GM19193 (cell line): Measurements from ENCODE around the gene LMAN1L.

Experiments used
- POLR2A ChIP-seq: IDR thresholded peaks from 4 replicates; pipeline ENCODE4 v1.6.1; 2011; ENCODE audit not compliant: insufficient read depth, insufficient read length; ENCODE audit errors: extremely low read depth

LMAN1L gene

DNA sequence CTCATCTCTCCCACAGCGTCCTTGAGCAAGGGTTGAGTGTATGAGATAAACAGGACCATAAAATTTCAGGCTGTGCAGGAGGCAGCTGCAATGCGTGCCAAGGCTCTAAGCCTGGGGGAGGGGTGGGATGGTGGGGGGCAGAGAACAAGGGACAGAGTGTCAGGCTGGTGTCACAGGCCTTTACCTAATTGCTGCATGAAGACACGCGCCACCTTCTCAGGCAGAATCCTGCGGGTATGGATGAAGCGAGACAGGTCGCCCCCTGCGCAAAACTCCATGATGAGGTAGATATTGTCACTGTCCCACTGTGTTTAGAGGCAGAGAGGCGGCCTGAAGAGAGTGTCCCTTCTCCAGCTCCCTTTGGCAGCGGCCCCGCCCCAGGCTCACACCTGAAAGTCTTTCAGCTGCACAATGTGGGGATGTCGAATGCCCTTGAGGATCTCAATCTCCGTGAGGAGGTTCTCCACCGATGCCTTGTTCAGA is 29.3 kb downstream of the LMAN1L start:
- no peak for TF ChIP-seq POLR2A

DNA sequence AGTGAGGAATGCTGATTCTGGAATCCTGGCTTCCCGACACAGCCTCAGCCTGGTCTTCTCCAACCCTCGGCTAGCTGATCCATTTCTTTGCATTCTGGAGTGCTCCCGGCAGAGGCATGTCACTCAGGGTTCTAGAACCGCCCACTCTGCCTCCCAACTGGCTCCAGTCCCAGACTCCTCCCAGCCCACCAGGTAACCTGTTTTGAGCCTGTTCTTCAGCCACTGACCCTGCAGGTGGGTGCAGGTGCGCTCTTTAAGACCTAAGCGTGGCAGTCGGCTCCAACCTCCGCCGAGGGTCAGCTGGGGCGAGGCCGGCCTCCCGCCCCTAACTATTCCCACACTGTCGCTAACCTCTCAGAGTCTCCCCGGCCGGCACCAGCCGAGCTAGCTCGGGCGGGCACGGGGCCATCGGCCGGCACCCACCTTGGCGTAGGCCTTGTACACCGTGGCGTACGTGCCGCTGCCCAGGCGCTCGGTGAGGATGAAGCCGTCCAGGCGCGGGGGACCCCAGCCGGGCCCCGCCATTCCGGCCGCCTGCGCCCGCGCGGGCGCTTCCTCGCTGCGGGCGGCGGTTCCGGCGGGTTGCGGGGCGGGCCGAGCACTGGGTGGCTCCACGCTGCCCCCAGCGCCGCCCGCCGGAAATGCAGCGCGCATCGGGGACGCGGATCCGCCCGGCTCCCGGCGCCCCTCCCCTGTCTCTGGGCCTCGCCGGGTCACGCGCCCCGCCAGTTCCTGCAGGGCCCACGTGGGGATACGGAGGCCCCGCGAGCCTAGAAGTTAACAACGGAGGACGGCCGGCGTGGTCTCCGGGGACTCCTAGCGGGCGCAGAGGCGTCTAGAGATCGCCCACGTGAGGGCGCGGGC is 30.2 kb downstream of the LMAN1L start, which contains the start of gene ULK3:
Gene ULK3, minus strand, starts transcription at position 576 of the 864 bp plus-strand sequence. Its CDS starts 51 bp downstream, at position 525.
- peak; percentile 69 for TF ChIP-seq POLR2A

DNA sequence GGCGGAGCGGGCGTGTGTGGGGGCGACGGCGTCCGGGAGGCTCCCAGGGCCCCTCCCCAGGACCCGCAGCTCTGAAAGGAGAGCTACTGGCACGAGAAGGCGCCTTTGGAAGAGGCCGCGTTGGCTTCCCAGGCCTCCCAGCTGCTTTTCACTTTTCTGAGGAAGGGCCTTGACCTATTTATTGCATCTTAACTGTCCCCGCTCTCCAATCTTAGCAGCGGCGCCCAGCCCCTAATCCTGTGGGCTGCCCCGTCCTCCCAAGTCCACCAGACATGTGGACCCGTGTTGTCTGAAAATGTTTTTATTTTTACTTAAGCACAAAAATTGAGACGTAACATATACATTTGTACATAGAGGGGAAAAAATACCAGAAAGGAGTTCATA is 30.8 kb downstream of the LMAN1L start:
- TF ChIP-seq POLR2A, result no peak

DNA sequence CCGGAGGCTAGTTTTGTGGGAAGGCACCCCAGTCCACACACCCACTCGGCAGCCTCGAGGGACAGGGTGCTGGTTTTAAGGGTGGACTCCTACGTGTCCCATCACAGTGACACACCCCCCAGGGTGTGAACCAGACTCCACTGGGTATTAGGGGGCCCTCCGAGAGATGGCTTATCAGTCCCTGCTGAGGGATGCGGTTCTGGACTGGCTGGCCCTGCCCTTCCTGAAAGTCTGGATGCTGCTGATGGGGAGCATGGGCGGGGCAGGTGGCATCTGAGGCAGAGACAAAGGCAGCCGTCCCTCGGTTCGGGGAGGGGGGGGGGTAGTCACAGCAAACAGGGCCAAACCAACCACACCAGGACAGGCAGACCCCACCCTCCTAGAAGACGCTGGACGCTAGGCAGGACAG is 31.3 kb downstream of the LMAN1L start:
- no peak for TF ChIP-seq POLR2A

DNA sequence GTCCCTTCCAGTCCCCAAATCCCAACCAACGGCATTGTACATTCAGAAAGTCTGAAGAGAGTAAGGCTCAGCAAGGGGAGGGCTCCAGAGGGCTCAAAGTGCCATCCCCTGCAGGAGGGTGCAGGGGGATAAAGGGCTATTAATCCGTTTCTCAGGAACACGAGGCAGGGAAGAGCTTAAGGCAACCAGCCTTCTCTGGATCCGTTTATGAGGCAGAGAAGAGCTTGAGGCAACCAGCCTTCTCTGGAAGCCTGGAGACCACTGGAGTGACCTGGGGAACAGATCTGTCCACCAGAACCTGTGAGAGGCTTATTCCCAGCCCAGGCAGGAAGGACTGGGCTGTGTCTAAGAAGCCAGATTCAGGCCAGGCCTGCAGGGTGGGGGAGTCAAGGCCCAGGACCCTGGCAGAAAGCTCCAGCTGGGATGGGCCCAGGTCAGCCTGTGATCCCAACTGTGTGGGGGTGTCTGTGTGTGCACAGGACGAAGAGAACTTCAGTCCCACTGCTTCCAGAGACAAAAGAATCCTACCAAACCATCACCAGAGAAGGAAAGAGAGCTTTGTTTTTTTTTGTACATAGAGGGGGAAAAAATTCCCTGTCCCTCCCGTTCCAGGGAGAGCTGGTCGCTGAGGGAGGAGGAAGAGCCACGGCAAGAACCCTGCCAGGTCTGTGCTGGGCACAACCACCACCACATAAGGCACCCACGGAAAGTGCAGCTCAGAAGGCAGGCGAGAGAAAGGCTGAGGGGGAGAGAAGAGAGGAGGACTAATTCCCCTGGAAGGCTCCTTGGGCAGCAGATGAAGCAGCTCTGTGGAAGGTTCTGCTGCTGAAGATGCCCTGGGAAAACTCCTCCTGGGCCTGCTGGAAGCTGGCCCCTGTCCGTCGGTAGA is 31.9 kb downstream of the LMAN1L start:
- no peak for TF ChIP-seq POLR2A

DNA sequence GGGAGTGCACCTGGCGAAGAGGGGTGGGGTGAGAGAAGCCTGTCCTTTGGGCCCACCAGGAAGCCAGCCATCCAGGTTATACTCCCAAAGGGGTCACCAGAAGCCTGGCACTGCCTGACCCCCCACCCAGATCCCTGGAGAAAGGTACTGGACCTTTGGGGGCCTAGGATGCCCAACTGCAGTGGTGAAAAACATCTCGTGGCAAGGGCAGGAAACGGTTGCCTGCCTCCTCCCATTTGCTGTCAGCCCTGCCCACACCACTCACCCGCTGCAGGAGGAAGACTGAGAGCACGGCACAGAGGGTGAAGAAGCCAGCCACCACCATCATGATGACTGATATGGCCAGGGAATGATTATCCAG is 32.6 kb downstream of the LMAN1L start:
- no peak for TF ChIP-seq POLR2A

DNA sequence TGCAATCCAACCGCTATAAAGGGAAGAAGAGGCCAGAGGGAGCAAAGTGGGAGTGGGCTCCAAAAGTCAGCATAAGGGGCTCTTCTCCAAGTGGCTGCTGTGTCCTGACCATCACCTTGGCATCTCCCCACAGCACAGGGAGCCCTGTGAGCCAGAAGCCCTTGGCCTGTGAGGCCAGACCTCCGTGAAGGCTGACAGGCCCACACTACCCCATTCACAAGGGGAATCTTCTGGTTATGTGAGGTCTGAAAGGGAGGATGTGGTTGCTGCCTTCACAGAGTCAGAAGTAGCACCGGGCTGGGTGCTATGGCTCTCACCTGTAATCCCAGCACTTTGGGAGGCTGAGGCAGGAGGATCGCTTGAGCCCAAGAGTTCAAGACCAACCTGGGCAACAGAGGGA is 32.9 kb downstream of the LMAN1L start:
- no peak for TF ChIP-seq POLR2A

DNA sequence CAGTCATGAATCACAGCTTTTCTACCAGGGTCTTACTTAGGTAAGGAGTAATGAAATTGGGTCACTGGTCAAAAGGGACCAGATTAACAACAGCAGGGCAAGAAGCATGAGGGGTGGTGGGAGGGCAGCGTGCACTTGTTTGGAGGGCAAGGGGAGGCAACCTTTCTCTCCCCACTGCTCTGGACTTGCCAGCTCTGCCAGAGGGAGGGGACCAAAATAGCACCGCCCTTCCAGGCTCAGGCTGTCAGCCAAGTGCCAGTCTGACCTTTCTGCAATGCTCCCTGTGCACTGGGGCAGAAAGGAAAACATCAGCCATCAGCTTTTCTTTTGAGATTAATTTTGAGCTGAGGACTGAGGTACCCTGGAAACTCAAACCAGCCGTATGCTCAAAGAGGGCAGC is 34.8 kb downstream of the LMAN1L start:
- no peak for TF ChIP-seq POLR2A

DNA sequence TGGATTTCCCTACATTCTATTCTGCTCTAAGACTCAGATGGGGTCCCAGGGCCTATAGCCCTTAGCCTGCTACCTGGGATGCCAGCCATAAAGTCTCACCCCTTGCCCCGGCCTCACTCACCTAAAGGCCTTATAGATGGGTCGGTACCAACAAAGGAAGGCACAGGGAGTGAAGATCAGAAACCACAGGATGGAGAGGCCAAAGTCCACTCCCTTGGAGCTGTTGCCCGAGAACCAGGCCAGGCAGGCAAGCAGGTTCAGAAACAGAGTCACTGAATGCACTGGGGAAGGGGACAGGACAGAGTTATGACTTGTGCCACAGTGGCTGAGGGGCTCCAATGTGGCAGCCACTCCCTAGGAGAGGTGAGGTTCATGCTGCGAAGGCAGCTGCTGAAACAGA is 37.8 kb downstream of the LMAN1L start:
- no peak for TF ChIP-seq POLR2A

DNA sequence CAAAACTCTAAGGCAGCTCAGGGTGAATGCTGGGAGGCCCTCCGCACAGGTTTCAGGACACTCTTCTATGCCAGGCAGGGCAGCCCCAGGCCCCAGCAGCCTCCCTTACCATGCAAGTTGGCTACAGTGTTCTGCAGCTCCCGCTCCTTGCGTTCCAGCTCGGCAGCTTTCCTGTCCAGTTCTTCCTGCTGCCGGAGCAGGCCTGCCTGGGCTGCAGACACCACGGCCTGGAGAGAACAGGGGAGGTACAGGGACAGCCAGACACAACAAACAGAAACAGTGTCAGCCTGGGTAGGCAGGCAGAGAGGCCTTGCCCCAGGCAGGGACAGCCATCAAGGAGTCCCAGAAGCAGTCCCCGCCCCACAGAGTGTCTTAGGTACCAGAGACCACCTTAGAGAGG is 39.3 kb downstream of the LMAN1L start:
- TF ChIP-seq POLR2A, result no peak

DNA sequence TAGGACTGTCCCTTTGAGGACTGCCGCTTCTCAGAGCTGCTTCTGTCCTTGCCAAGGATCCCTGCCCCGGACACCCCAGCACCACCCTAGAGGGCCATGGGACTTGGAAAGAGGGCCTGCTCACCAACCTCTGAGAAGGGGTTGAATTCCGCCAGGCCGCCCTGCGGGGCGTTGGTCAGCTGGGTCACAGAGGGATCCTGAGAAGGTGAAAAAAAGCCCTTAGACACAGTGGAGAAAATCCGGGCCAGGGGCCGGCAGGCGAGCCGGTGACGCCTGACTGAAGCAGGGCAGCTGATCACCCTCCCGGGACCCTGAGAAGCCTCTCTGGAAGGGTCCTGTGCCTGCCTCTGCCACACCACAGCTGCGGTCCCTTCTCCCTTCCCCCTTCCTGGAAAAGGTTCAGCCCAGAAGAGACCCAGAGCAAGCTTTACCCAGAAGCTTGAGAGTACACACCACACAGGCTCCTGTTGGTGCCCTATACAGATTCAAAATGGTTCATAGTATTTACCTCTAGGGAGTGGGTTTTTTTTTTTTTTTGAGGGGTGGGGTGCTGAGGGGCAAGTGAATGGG is 41.9 kb downstream of the LMAN1L start:
- no peak for TF ChIP-seq POLR2A

DNA sequence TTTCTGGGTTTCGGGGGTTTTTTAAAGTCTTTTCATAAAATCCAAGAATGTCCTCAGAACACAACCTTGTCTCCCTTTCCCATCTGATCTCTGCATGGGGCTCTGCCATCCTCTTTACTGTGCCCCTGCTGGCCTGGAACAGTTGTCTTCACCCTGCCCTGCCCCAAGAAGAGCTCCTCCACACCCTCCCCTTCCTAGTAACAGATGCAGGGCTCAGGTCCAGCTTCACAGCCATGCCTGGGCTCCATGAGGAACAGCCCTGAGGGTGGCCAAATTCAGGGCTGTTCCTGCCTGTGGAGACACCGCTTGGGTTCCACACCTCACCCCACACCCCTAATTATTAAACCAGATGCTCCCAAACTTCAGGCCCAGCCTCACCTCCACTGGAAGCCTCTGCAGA is 43.2 kb downstream of the LMAN1L start:
- no peak for TF ChIP-seq POLR2A

DNA sequence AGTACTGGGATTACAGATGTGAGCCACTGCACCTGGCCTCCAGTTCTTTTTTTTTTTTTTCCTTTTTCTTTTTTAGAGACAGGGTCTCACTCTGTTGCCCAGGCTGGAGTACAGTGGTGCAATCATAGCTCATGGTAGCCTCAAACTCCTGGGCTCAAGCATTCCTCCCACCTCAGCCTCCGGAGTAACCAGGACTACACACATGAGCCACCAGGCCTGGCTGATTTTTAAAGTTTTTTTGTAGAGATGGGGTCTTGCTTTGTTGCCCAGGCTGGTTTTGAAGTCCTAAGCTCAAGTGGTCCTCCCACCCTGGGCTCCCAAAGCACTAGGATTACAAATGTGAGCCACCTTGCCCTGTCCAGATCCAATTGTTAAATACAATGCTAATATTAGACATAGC is 43.9 kb downstream of the LMAN1L start:
- no peak for TF ChIP-seq POLR2A

DNA sequence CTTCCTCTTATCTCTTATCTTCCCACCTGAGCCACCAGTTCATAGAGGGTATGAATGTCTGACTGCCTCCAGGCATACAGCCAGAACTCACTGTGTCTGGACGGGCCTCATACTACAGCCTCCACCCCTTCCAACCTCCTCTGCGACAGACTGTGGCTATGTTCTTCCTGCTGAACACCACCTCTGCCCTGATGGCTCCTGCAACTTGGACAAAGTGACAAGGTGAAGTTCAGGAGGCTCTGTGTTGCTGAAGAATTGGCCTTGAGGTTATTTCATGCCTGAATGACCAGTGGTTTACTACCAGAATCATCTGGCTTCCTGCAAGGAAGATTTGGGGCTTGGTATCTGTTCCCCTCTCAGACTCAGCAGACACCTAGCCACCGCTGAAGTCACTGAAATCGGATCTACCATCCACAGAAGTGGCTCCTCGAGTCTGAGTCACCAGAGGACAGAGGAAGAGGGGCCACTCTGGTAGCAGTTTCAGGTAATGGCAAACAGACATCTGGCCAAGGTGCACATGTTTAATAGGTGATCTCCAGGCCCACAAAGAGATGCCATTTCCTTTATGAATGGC is 44.5 kb downstream of the LMAN1L start:
- no peak for TF ChIP-seq POLR2A
